ENCODE data around the gene NRL. TPM values are rescaled to one million over a fixed set of nuclear protein-coding genes. Genes with fewer than 3 reads are reported as not detected.

NRL gene
- polyA plus RNA-seq, 3 donors = 1.1 to 1.5 (median 1.3) TPM

DNA sequence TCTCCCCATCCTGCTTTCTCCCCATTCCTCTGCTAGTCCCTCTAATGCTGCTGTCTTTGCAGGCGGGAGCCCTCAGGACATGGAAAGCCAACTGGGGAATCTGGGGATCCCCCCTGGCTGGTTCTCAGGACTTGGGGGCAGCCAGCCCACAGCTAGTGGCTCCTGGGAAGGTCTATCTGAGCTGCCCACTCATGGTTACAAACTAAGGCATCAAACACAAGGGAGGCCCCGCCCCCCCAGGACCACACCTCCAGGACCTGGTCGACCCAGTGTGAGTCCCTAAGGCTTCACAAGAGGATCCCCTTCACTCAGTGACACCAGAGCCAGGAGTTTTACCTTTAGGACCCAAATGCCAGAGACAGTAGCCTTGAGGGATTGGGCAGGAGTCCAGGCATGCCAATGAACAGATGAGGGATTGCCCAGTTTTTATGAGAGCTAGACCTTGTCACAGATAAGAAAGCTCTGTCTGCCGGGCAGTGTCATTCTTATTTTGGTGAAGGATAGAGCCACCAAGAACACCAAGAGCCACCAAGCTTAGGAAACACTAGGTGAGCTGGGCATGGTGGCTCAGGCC lies 51.4 kb downstream of the NRL start:
- WGBS (ENCODE audit: insufficient coverage) = 95% methylated on average over 3 of the region's 4 CpGs

DNA sequence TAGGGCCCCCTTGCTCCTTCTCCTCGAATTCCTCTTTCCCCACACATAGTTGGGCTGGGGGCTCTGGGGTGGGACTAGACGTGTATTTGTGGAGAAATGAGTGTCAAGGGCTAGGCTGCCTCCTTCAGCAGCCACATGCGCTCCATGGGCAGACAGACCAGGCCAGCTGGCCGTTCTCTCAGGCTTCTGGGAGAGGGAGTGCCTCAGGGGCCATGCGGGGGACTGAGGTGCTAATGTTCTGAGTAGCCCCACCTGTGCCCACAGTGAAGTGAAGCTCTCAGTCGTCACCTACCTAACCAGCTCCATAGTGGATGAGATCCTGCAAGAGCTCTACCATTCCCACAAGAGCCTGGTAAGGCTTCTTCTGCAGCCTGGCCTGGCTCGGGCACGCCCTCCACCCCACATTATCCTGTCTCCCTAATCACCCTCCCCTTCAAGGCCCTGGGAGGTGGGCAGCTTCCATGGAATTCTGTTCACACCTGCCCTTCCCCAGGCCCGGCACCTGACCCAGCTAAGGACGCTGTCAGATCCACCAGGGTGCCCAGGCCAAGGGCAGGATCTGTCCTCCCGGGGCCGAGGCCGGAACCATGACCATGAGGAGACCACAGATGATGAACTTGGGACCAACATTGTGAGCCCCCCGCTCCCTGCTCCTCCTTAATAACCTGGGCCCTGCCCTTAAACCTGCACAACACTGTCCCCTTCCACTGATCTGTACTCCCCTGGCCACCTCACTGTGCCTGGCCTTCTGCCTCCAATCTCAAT lies 52.4 kb downstream of the NRL start:
- Histone ChIP-seq H4K20me1 (ENCODE audit: insufficient read depth, low read length) (no peaks in the 10 kb centered on the region), H3K9me3 (replicated peaks in 1 of 2; ENCODE audit: control insufficient read depth in 1 of 2, insufficient read depth in 1 of 2, low read length in 2 of 2) (no peaks in the 10 kb centered on the region), H3K27ac (ENCODE audit: low read depth in 1 of 2, low read length in 2 of 2) (no peak overlapping the region), H3K9ac (ENCODE audit: insufficient read depth, low read length, poor library complexity, severe bottlenecking) (no peak overlapping the region), H3K36me3 (replicated peaks in 1 of 2; ENCODE audit: control insufficient read depth in 1 of 2, insufficient read depth in 2 of 2, low read length in 2 of 2) (no peaks in the 10 kb centered on the region), H3K79me2 (ENCODE audit: insufficient read depth, low read length) (no peaks in the 10 kb centered on the region), H3K4me3 (replicated peaks in 1 of 3; ENCODE audit: low read depth in 2 of 3, low read length in 3 of 3) (no peak overlapping the region), H3K4me1 (ENCODE audit: control insufficient read depth in 1 of 2, insufficient read depth in 2 of 2, low read length in 2 of 2) (no peaks in the 10 kb centered on the region), H2AFZ (ENCODE audit: insufficient read depth, low read depth, low read length, poor library complexity, severe bottlenecking) (no peak overlapping the region), H3K27me3 (ENCODE audit: control insufficient read depth in 2 of 2, insufficient read depth in 2 of 2, low read length in 2 of 2) (no peaks in the 10 kb centered on the region), H3K4me2 (replicated peaks; ENCODE audit: extremely low read depth, low read length, poor library complexity, severe bottlenecking) (no peak overlapping the region)
- 94% methylated on average over 11 of the region's 14 CpGs for WGBS (ENCODE audit: insufficient coverage)
- Mint-ChIP-seq H3K9me3 (peaks cover 0 to 2% (median 0%) of the 10 kb centered on the region in 7 donors), H3K4me1 (peaks cover 2% of the 10 kb centered on the region), H3K36me3 (no peaks in the 10 kb centered on the region), H3K27me3 (ENCODE audit: low read depth in 3 of 3) (peaks cover 2 to 8% (median 7%) of the 10 kb centered on the region in 3 donors), H3K27ac (no peak overlapping the region), H3K4me3 (no peak overlapping the region)
- TF ChIP-seq, protein P1, sequence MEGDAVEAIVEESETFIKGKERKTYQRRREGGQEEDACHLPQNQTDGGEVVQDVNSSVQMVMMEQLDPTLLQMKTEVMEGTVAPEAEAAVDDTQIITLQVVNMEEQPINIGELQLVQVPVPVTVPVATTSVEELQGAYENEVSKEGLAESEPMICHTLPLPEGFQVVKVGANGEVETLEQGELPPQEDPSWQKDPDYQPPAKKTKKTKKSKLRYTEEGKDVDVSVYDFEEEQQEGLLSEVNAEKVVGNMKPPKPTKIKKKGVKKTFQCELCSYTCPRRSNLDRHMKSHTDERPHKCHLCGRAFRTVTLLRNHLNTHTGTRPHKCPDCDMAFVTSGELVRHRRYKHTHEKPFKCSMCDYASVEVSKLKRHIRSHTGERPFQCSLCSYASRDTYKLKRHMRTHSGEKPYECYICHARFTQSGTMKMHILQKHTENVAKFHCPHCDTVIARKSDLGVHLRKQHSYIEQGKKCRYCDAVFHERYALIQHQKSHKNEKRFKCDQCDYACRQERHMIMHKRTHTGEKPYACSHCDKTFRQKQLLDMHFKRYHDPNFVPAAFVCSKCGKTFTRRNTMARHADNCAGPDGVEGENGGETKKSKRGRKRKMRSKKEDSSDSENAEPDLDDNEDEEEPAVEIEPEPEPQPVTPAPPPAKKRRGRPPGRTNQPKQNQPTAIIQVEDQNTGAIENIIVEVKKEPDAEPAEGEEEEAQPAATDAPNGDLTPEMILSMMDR (IDR thresholded peaks at IDR 0.05) = no peak
- intact Hi-C loops (cut with micrococcal nuclease) = no loop called here
- no peak for DNase-seq

More for the DNA sequence above, 51.4 kb downstream of the NRL start:
- Histone ChIP-seq H3K36me3 (replicated peaks in 1 of 2; ENCODE audit: control insufficient read depth in 1 of 2, insufficient read depth in 2 of 2, low read length in 2 of 2) (no peaks in the 10 kb centered on the region), H3K4me2 (replicated peaks; ENCODE audit: extremely low read depth, low read length, poor library complexity, severe bottlenecking) (no peak overlapping the region), H3K79me2 (ENCODE audit: insufficient read depth, low read length) (no peaks in the 10 kb centered on the region), H3K27me3 (ENCODE audit: control insufficient read depth in 2 of 2, insufficient read depth in 2 of 2, low read length in 2 of 2) (no peaks in the 10 kb centered on the region), H3K27ac (ENCODE audit: low read depth in 1 of 2, low read length in 2 of 2) (no peak overlapping the region), H4K20me1 (ENCODE audit: insufficient read depth, low read length) (no peaks in the 10 kb centered on the region), H3K9me3 (replicated peaks in 1 of 2; ENCODE audit: control insufficient read depth in 1 of 2, insufficient read depth in 1 of 2, low read length in 2 of 2) (no peaks in the 10 kb centered on the region), H3K9ac (ENCODE audit: insufficient read depth, low read length, poor library complexity, severe bottlenecking) (no peak overlapping the region), H3K4me1 (ENCODE audit: control insufficient read depth in 1 of 2, insufficient read depth in 2 of 2, low read length in 2 of 2) (no peaks in the 10 kb centered on the region), H2AFZ (ENCODE audit: insufficient read depth, low read depth, low read length, poor library complexity, severe bottlenecking) (no peak overlapping the region), H3K4me3 (replicated peaks in 1 of 3; ENCODE audit: low read depth in 2 of 3, low read length in 3 of 3) (no peak overlapping the region)
- no peaks in the 10 kb centered on the region for H3K36me3 Mint-ChIP-seq
- intact Hi-C loops (cut with micrococcal nuclease) = no loop called here
- H3K27me3 Mint-ChIP-seq (ENCODE audit: low read depth in 3 of 3) = peaks cover 2 to 6% (median 6%) of the 10 kb centered on the region in 3 donors
- H3K4me1 Mint-ChIP-seq = no peaks in the 10 kb centered on the region
- H3K4me3 Mint-ChIP-seq = no peak overlapping the region
- TF ChIP-seq, protein P1 (IDR thresholded peaks at IDR 0.05) = no peak
- peak overlapping the region in 1 of 7 donors; percentile 28 for H3K27ac Mint-ChIP-seq
- peaks cover 0 to 2% (median 0%) of the 10 kb centered on the region in 7 donors for H3K9me3 Mint-ChIP-seq
- no peak for DNase-seq

All from CD14-positive monocyte (primary cell).